HCT116 (cell line): ENCODE measurements around the gene PARP12. TPM values are rescaled to one million over a fixed set of nuclear protein-coding genes. Genes with fewer than 3 reads are reported as not detected.

ENCODE experiments used
- ATAC-seq: fragments of 200-7000 bp; cut with Tn5 transposase; 2 replicates; pipeline ENCODE4 v1.9.1; 2020; ENCODE audit warnings: mild to moderate bottlenecking, moderate library complexity
- BruUV-seq: library from RNA; stranded (reverse); fragments of 400-500 nt; replicated peaks from 2 replicates; lab custom pipeline; 2021; lab: Mats Ljungman, UMichigan
- CTCF ChIA-PET: fragments of 300-600 bp; sonication (Branson Sonifier 250); formaldehyde crosslinking; loops from one replicate; lab custom pipeline; 2021; ENCODE audit warnings: antibody characterized with exemption; lab: Charles Lee
- POLR2A ChIA-PET: fragments of 300-600, 350-600 bp; sonication (Branson Sonifier 250); formaldehyde crosslinking; loops from one replicate; lab custom pipeline; 2021; ENCODE audit warnings: antibody characterized with exemption; lab: Charles Lee
- RAD21 ChIA-PET, 2 experiments: fragments of 300-600 bp; sonication (Branson Sonifier 250); formaldehyde crosslinking; loops; one replicate each; lab custom pipeline; 2023; ENCODE audit warnings: low total read pairs in 2 of 2; ENCODE audit not compliant: uncharacterized antibody in 2 of 2, unreplicated experiment in 2 of 2, low non-redundant PET in 1 of 2; lab: Charles Lee
- DNase-seq: peaks from one replicate; pipeline ENCODE4 v3.0.0-alpha.2; 2010; ENCODE audit warnings: low read depth, low spot score
- H2AFZ ChIP-seq: fragments of 200-600 bp; shearing (Covaris generic), sonication (generic); 2 replicates; pipeline ENCODE4 v1.6.1; 2017; ENCODE audit warnings: low read depth, mixed run types, mixed read lengths, antibody characterized with exemption, low read length; ENCODE audit not compliant: poor library complexity, severe bottlenecking
- H3K27ac ChIP-seq: 2 replicates; pipeline ENCODE4 v1.5.1; 2012; ENCODE audit warnings: low read depth, low read length
- H3K27me3 ChIP-seq: fragments of 200-600 bp; sonication (generic); 2 replicates; pipeline ENCODE4 v1.6.1; 2016; ENCODE audit warnings: mixed run types, low read length, mixed read lengths; ENCODE audit not compliant: insufficient read depth
- H3K36me3 ChIP-seq, 2 experiments: fragments of 200-500 bp in 1 of 2; fragments of 200-600 bp in 1 of 2; sonication (Bioruptor generic) in 1 of 2; sonication (generic) in 1 of 2; 2 replicates each; pipeline versions ENCODE4 v1.5.1 to v1.6.1; 2014 to 2016; ENCODE audit warnings: low read length in 2 of 2, inconsistent platforms in 1 of 2, mixed read lengths in 1 of 2, mixed run types in 1 of 2; ENCODE audit not compliant: insufficient read depth in 2 of 2, control insufficient read depth in 1 of 2
- H3K4me1 ChIP-seq, 2 experiments: fragments of 200-600 bp in 1 of 2; sonication (generic) in 1 of 2; 2 replicates each; pipeline versions ENCODE4 v1.5.1 to v1.6.1; 2012 to 2017; ENCODE audit warnings: low read length in 2 of 2, inconsistent platforms in 1 of 2, mild to moderate bottlenecking in 1 of 2, mixed read lengths in 1 of 2, mixed run types in 1 of 2, moderate library complexity in 1 of 2; ENCODE audit not compliant: insufficient read depth in 2 of 2, control insufficient read depth in 1 of 2
- H3K4me2 ChIP-seq: fragments of 200-600 bp; sonication (generic); 2 replicates; pipeline ENCODE4 v1.6.1; 2017; ENCODE audit warnings: mixed run types, low read length, mixed read lengths
- H3K4me3 ChIP-seq, 2 experiments: fragments of 200-600 bp in 1 of 2; sonication (generic) in 1 of 2; replicated peaks in 1 of 2; 2 replicates each; pipeline ENCODE4 v1.5.1; 2011 to 2016; ENCODE audit warnings: low read length in 2 of 2, control low read depth in 1 of 2, low read depth in 1 of 2, mild to moderate bottlenecking in 1 of 2, mixed read lengths in 1 of 2, mixed run types in 1 of 2
- H3K79me2 ChIP-seq: fragments of 200-600 bp; sonication (generic); 2 replicates; pipeline ENCODE4 v1.6.1; 2017; ENCODE audit warnings: mild to moderate bottlenecking, mixed run types, low read length, moderate library complexity, mixed read lengths; ENCODE audit not compliant: insufficient read depth
- H3K9ac ChIP-seq: fragments of 200-600 bp; sonication (generic); 2 replicates; pipeline ENCODE4 v1.6.1; 2016; ENCODE audit warnings: low read length, mixed read lengths
- H3K9me2 ChIP-seq: fragments of 200-600 bp; sonication (generic), shearing (Covaris generic); 2 replicates; pipeline ENCODE4 v1.6.1; 2017; ENCODE audit warnings: mixed run types, mild to moderate bottlenecking, moderate library complexity; ENCODE audit not compliant: insufficient read depth
- H3K9me3 ChIP-seq, 2 experiments: fragments of 200-500 bp in 1 of 2; fragments of 200-600 bp in 1 of 2; sonication (Bioruptor generic) in 1 of 2; sonication (generic) in 1 of 2; 2 replicates each; pipeline ENCODE4 v1.6.1; 2014 to 2017; ENCODE audit warnings: low read length in 2 of 2, mixed read lengths in 2 of 2, inconsistent platforms in 1 of 2, low read depth in 1 of 2, mild to moderate bottlenecking in 1 of 2, mixed run types in 1 of 2, moderate library complexity in 1 of 2; ENCODE audit not compliant: control insufficient read depth in 1 of 2, insufficient read depth in 1 of 2
- H4K20me1 ChIP-seq: fragments of 200-600 bp; sonication (generic), shearing (Covaris generic); 2 replicates; pipeline ENCODE4 v1.6.1; 2017; ENCODE audit warnings: mixed run types, mild to moderate bottlenecking, moderate library complexity; ENCODE audit not compliant: insufficient read depth
- ATF3 ChIP-seq: IDR thresholded peaks from 2 replicates; pipeline ENCODE4 v1.6.1; 2012
- CBX3 ChIP-seq: IDR thresholded peaks from 2 replicates; pipeline ENCODE4 v1.6.1; 2012; ENCODE audit warnings: low read depth
- CEBPB ChIP-seq: IDR thresholded peaks from 2 replicates; pipeline ENCODE4 v1.6.1; 2012; ENCODE audit warnings: low read depth
- CTCF ChIP-seq, 3 experiments: fragments of 200-600 bp in 1 of 3; sonication (generic) in 1 of 3; IDR thresholded peaks in 2 of 3; conservative IDR thresholded peaks in 1 of 3; 2 replicates each; pipeline ENCODE4 v1.5.1; 2012 to 2017; ENCODE audit warnings: low read depth in 2 of 3, low read length in 2 of 3, antibody characterized with exemption in 1 of 3, borderline replicate concordance in 1 of 3, control low read depth in 1 of 3, mild to moderate bottlenecking in 1 of 3, mixed read lengths in 1 of 3, mixed run types in 1 of 3, moderate library complexity in 1 of 3; ENCODE audit not compliant: insufficient read depth in 1 of 3
- ELF1 ChIP-seq: IDR thresholded peaks from 2 replicates; pipeline ENCODE4 v1.6.1; 2012; ENCODE audit warnings: low read depth, borderline replicate concordance
- EZH2 ChIP-seq: fragments of 200-600 bp; sonication (generic); IDR thresholded peaks from 2 replicates; pipeline ENCODE4 v1.6.1; 2017; ENCODE audit warnings: antibody characterized with exemption, mixed run types
- EZH2phosphoT487 ChIP-seq: fragments of 200-600 bp; IDR thresholded peaks from 2 replicates; pipeline ENCODE4 v1.6.1; 2018; ENCODE audit warnings: antibody characterized with exemption, borderline replicate concordance
- FOSL1 ChIP-seq: IDR thresholded peaks from 2 replicates; pipeline ENCODE4 v1.6.1; 2012; ENCODE audit warnings: low read depth
- JUND ChIP-seq: IDR thresholded peaks from 2 replicates; pipeline ENCODE4 v1.6.1; 2012
- POLR2A ChIP-seq: IDR thresholded peaks from 2 replicates; pipeline ENCODE4 v1.7.0; 2011; ENCODE audit warnings: borderline replicate concordance; ENCODE audit not compliant: insufficient read depth, insufficient read length; ENCODE audit errors: extremely low read depth
- POLR2AphosphoS5 ChIP-seq: IDR thresholded peaks from 2 replicates; pipeline ENCODE4 v1.6.1; 2011; ENCODE audit warnings: mild to moderate bottlenecking, low read depth, low read length, moderate library complexity
- RAD21 ChIP-seq: IDR thresholded peaks from 2 replicates; pipeline ENCODE4 v1.6.1; 2012; ENCODE audit warnings: low read depth, mild to moderate bottlenecking
- SIN3A ChIP-seq: IDR thresholded peaks from 2 replicates; pipeline ENCODE4 v1.6.1; 2012; ENCODE audit warnings: low read depth
- SP1 ChIP-seq: IDR thresholded peaks from 2 replicates; pipeline ENCODE4 v1.6.1; 2012; ENCODE audit warnings: low read depth
- SRF ChIP-seq: IDR thresholded peaks from 2 replicates; pipeline ENCODE4 v1.6.1; 2012; ENCODE audit warnings: low read depth
- ZNF274 ChIP-seq: fragments of 200-500 bp; sonication (Bioruptor generic); IDR thresholded peaks from 2 replicates; pipeline ENCODE4 v1.6.1; 2014; ENCODE audit warnings: mild to moderate bottlenecking, low read depth, low read length, inconsistent platforms
- intact Hi-C: fragments of 100-400 bp; cut with micrococcal nuclease; formaldehyde crosslinking; loops from 2 replicates; pipeline ENCODE4 v1.10.0; 2022
- total RNA-seq: library from RNA; stranded (reverse); gene quantifications from one replicate; pipeline ENCODE4 v1.2.1, GENCODE V29; 2021; ENCODE audit not compliant: unreplicated experiment
- TF ChIP-seq, protein P1 (sequence below): IDR thresholded peaks from 2 replicates; pipeline ENCODE4 v1.6.1; 2012
- TF ChIP-seq, protein P2 (sequence below): IDR thresholded peaks from 2 replicates; pipeline ENCODE4 v1.6.1; 2011; ENCODE audit warnings: mild to moderate bottlenecking, low read length, moderate library complexity; ENCODE audit not compliant: insufficient replicate concordance; ENCODE audit errors: extremely low read depth

PARP12 gene
- total RNA-seq, 1 experiment from 2014 or later, result 17.7 TPM

GRCh38 chr7:139984642-139985539, 77.9 kb downstream of the PARP12 start:
- Histone ChIP-seq H3K9me3 (no peaks in the 10 kb centered on the region), H3K36me3 (no peaks in the 10 kb centered on the region), H3K4me1 (no peaks in the 10 kb centered on the region), H3K4me2 (no peak overlapping the region), H3K9me2 (no peaks in the 10 kb centered on the region), H3K9ac (no peak overlapping the region), H3K27ac (no peak overlapping the region), H3K79me2 (no peaks in the 10 kb centered on the region), H2AFZ (no peak overlapping the region), H3K4me3 (no peak overlapping the region), H4K20me1 (no peaks in the 10 kb centered on the region), H3K27me3 (no peaks in the 10 kb centered on the region)
- no peak for DNase-seq
- ChIA-PET CTCF (no interaction called here), POLR2A (no interaction called here), RAD21 (no interaction called here)
- intact Hi-C loops, result no loop called here
- TF ChIP-seq RAD21 (no peak), EZH2 (no peak), POLR2AphosphoS5 (no peak), ZNF274 (no peak), CEBPB (no peak), SIN3A (no peak), FOSL1 (no peak), SRF (no peak), JUND (no peak), CTCF (IDR thresholded peaks at IDR 0.05 in 2 of 3, conservative IDR thresholded peaks at IDR 0.05 in 1 of 3; ENCODE audit: borderline replicate concordance in 1 of 3, insufficient read depth in 1 of 3, low read depth in 2 of 3, low read length in 2 of 3) (no peak), SP1 (no peak), ELF1 (no peak), CBX3 (no peak), EZH2phosphoT487 (no peak), ATF3 (no peak), POLR2A (no peak)
- TF ChIP-seq, protein P1, sequence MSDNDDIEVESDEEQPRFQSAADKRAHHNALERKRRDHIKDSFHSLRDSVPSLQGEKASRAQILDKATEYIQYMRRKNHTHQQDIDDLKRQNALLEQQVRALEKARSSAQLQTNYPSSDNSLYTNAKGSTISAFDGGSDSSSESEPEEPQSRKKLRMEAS, result no peak
- TF ChIP-seq, protein P2, sequence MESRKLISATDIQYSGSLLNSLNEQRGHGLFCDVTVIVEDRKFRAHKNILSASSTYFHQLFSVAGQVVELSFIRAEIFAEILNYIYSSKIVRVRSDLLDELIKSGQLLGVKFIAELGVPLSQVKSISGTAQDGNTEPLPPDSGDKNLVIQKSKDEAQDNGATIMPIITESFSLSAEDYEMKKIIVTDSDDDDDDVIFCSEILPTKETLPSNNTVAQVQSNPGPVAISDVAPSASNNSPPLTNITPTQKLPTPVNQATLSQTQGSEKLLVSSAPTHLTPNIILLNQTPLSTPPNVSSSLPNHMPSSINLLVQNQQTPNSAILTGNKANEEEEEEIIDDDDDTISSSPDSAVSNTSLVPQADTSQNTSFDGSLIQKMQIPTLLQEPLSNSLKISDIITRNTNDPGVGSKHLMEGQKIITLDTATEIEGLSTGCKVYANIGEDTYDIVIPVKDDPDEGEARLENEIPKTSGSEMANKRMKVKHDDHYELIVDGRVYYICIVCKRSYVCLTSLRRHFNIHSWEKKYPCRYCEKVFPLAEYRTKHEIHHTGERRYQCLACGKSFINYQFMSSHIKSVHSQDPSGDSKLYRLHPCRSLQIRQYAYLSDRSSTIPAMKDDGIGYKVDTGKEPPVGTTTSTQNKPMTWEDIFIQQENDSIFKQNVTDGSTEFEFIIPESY, result no peak
- BruUV-seq, result no TSS peak
- ATAC-seq, result no peak
